ENCODE data around the gene EXOC3.

Gene EXOC3

GRCh38 chr5:428754-429452 lies 14.1 kb upstream of the EXOC3 start:
- Histone ChIP-seq H3K27ac (replicated peaks) (peak overlapping the region; percentile 11; the same call in 1 of the 2 replicates), H3K4me3 (replicated peaks; ENCODE audit: insufficient read depth, low read length) (no peak overlapping the region), H3K27me3 (ENCODE audit: insufficient read depth, poor library complexity, severe bottlenecking) (no peaks in the 10 kb centered on the region)
- peak; percentile 42 to 71 for DNase-seq (ENCODE audit: low read depth in 1 of 2, low spot score in 1 of 2)
- TF ChIP-seq POLR2AphosphoS5 (IDR thresholded peaks at IDR 0.05; ENCODE audit: low read depth), result no peak
- TF ChIP-seq REST (IDR thresholded peaks at IDR 0.05; ENCODE audit: insufficient replicate concordance, low read depth), result no peak
- TF ChIP-seq CTCF (IDR thresholded peaks at IDR 0.05; ENCODE audit: insufficient read depth, low read length), result no peak
- peak; percentile 84; the same call in 1 of the 2 replicates for TF ChIP-seq SPI1 (IDR thresholded peaks at IDR 0.05; ENCODE audit: borderline replicate concordance, low read depth)
- TF ChIP-seq GABPA (IDR thresholded peaks at IDR 0.05; ENCODE audit: low read depth), result no peak

GRCh38 chr5:429453-430188 lies 13.4 kb upstream of the EXOC3 start:
- Histone ChIP-seq H3K27me3 (ENCODE audit: insufficient read depth, poor library complexity, severe bottlenecking) (no peaks in the 10 kb centered on the region), H3K4me3 (replicated peaks; ENCODE audit: insufficient read depth, low read length) (no peak overlapping the region), H3K27ac (replicated peaks) (0 out of 2 replicates have a peak overlapping the region, but pooled peaks have one; percentile 11)
- TF ChIP-seq GABPA (IDR thresholded peaks at IDR 0.05; ENCODE audit: low read depth) (no peak), REST (IDR thresholded peaks at IDR 0.05; ENCODE audit: insufficient replicate concordance, low read depth) (no peak), CTCF (IDR thresholded peaks at IDR 0.05; ENCODE audit: insufficient read depth, low read length) (no peak), POLR2AphosphoS5 (IDR thresholded peaks at IDR 0.05; ENCODE audit: low read depth) (no peak), SPI1 (IDR thresholded peaks at IDR 0.05; ENCODE audit: borderline replicate concordance, low read depth) (no peak)
- DNase-seq (ENCODE audit: low read depth in 1 of 2, low spot score in 1 of 2), result no peak

- peak overlapping the region; percentile 29 for H3K27ac ChIP-seq (replicated peaks)
- no peak for TF ChIP-seq SPI1 (IDR thresholded peaks at IDR 0.05; ENCODE audit: borderline replicate concordance, low read depth)
- TF ChIP-seq GABPA (IDR thresholded peaks at IDR 0.05; ENCODE audit: low read depth), result no peak
- no peak for TF ChIP-seq POLR2AphosphoS5 (IDR thresholded peaks at IDR 0.05; ENCODE audit: low read depth)
- TF ChIP-seq REST (IDR thresholded peaks at IDR 0.05; ENCODE audit: insufficient replicate concordance, low read depth), result no peak
- TF ChIP-seq CTCF (IDR thresholded peaks at IDR 0.05; ENCODE audit: insufficient read depth, low read length), result no peak
- H3K4me3 ChIP-seq (replicated peaks; ENCODE audit: insufficient read depth, low read length), result no peak overlapping the region
- H3K27me3 ChIP-seq (ENCODE audit: insufficient read depth, poor library complexity, severe bottlenecking), result no peaks in the 10 kb centered on the region
- no peak for DNase-seq (ENCODE audit: low read depth in 1 of 2, low spot score in 1 of 2)
Measured at GRCh38 chr5:430214-430925, 12.6 kb upstream of the EXOC3 start.

Data from HL-60 (cell line).